ENCODE results near the gene GCH1.
"Not testable (repeated sequence)": the region's sequence is repeated elsewhere in the genome, so short reads cannot be mapped to it uniquely, and the experiment has no call there.

DNA sequence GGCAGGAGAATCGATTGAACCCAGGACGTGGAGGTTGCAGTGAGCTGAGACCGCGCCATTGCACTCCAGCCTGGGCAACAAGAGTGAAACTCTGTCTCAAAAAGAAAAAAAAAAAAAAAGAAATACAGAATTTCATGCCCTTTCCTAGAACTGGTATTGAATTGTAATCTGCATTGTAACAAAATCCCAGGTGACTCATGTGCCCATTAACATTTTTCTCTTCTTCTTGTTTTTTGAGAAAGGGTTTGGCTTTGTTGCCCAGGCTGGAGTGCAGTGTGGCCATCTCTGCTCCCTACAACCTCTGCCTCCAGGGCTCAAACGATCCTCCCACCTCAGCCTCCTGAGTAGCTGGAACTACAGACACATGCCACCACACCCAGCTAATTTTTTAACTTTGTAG is 23.9 kb upstream of the GCH1 start:
- TF ChIP-seq RAD21 (conservative IDR thresholded peaks at IDR 0.05); POLR2AphosphoS5 (IDR thresholded peaks at IDR 0.05); TAF1 (IDR thresholded peaks at IDR 0.05; ENCODE audit: low read depth); EP300 (conservative IDR thresholded peaks at IDR 0.05; ENCODE audit: poor library complexity, severe bottlenecking): not testable (repeated sequence)
- TF ChIP-seq, protein P1, sequence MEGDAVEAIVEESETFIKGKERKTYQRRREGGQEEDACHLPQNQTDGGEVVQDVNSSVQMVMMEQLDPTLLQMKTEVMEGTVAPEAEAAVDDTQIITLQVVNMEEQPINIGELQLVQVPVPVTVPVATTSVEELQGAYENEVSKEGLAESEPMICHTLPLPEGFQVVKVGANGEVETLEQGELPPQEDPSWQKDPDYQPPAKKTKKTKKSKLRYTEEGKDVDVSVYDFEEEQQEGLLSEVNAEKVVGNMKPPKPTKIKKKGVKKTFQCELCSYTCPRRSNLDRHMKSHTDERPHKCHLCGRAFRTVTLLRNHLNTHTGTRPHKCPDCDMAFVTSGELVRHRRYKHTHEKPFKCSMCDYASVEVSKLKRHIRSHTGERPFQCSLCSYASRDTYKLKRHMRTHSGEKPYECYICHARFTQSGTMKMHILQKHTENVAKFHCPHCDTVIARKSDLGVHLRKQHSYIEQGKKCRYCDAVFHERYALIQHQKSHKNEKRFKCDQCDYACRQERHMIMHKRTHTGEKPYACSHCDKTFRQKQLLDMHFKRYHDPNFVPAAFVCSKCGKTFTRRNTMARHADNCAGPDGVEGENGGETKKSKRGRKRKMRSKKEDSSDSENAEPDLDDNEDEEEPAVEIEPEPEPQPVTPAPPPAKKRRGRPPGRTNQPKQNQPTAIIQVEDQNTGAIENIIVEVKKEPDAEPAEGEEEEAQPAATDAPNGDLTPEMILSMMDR (IDR thresholded peaks at IDR 0.05; ENCODE audit: poor library complexity, severe bottlenecking): not testable (repeated sequence)

All from neural cell (in vitro differentiated cells).